Hepatocyte (in vitro differentiated cells): ENCODE measurements around the gene SVIL. TPM values are rescaled to one million over a fixed set of nuclear protein-coding genes. Genes with fewer than 3 reads are reported as not detected.

Source experiments
- DNase-seq: peaks from one replicate; pipeline ENCODE4 v3.0.0-alpha.2; 2016; ENCODE audit warnings: low spot score
- H2AFZ ChIP-seq: fragments of 200-600 bp; sonication (generic); 2 replicates; pipeline ENCODE4 v1.6.0; 2016; ENCODE audit warnings: antibody characterized with exemption, mild to moderate bottlenecking
- H3K27ac ChIP-seq: fragments of 200-600 bp; sonication (generic); 2 replicates; pipeline ENCODE4 v1.5.1; 2016; ENCODE audit warnings: mild to moderate bottlenecking
- H3K27me3 ChIP-seq: fragments of 200-600 bp; sonication (generic); 2 replicates; pipeline ENCODE4 v1.6.1; 2016
- H3K36me3 ChIP-seq: fragments of 200-600 bp; sonication (generic); replicated peaks from 2 replicates; pipeline ENCODE4 v1.5.1; 2016; ENCODE audit warnings: low read depth; ENCODE audit not compliant: insufficient read depth
- H3K4me1 ChIP-seq: fragments of 200-600 bp; sonication (generic); 2 replicates; pipeline ENCODE4 v1.5.1; 2016; ENCODE audit warnings: mild to moderate bottlenecking, moderate library complexity; ENCODE audit not compliant: insufficient read depth
- H3K4me2 ChIP-seq: fragments of 200-600 bp; sonication (generic); 2 replicates; pipeline ENCODE4 v1.6.0; 2016
- H3K4me3 ChIP-seq: fragments of 200-600 bp; sonication (generic); 2 replicates; pipeline ENCODE4 v1.5.1; 2016; ENCODE audit warnings: mild to moderate bottlenecking
- H3K79me2 ChIP-seq: fragments of 200-600 bp; sonication (generic); 2 replicates; pipeline ENCODE4 v1.6.0; 2017; ENCODE audit warnings: mild to moderate bottlenecking
- H3K9me2 ChIP-seq: fragments of 200-600 bp; sonication (generic); replicated peaks from 2 replicates; pipeline ENCODE4 v1.6.0; 2017; ENCODE audit warnings: mild to moderate bottlenecking; ENCODE audit not compliant: insufficient read depth
- H3K9me3 ChIP-seq: fragments of 200-600 bp; sonication (generic); 2 replicates; pipeline ENCODE4 v1.5.1; 2016; ENCODE audit warnings: low read depth, mild to moderate bottlenecking
- H4K20me1 ChIP-seq: fragments of 200-600 bp; sonication (generic); 2 replicates; pipeline ENCODE4 v1.6.0; 2016; ENCODE audit warnings: mild to moderate bottlenecking; ENCODE audit not compliant: insufficient read depth, poor library complexity, severe bottlenecking
- CTCF ChIP-seq: fragments of 200-600 bp; sonication (generic); IDR thresholded peaks from 2 replicates; pipeline ENCODE4 v1.5.1; 2016; ENCODE audit warnings: antibody characterized with exemption, mild to moderate bottlenecking; ENCODE audit not compliant: poor library complexity
- EZH2 ChIP-seq: fragments of 200-600 bp; sonication (generic); IDR thresholded peaks from 2 replicates; pipeline ENCODE4 v1.6.1; 2016; ENCODE audit warnings: antibody characterized with exemption, mild to moderate bottlenecking, borderline replicate concordance
- EZH2phosphoT487 ChIP-seq: fragments of 200-600 bp; sonication (generic); IDR thresholded peaks from one replicate; pipeline ENCODE4 v1.6.1; 2018; ENCODE audit warnings: antibody characterized with exemption, mild to moderate bottlenecking, low read depth, moderate library complexity; ENCODE audit not compliant: unreplicated experiment, severe bottlenecking
- WGBS: methylation state at CpG from one replicate; pipeline ENCODE4 v1.1.6; 2016; ENCODE audit warnings: low lambda C conversion rate; ENCODE audit errors: missing lambda C conversion rate; 5-methylcytosine and 5-hydroxymethylcytosine counted together
- polyA plus RNA-seq: library from polyadenylated mRNA; unstranded; fragments of >200 nt; fragmentation: Nextera tagmentation; extraction: Ambion mirVana; gene quantifications from 2 replicates; pipeline ENCODE4 v1.2.1, GENCODE V29; 2016
- total RNA-seq: library from RNA; depleted of rRNA; stranded (reverse); fragments of >200 nt; gene quantifications from 2 replicates; pipeline ENCODE4 v1.2.3, GENCODE V29; 2014

SVIL gene
- total and polyA plus RNA-seq, 2 experiments from 2014 or later: 24.3 to 36.5 TPM

DNA sequence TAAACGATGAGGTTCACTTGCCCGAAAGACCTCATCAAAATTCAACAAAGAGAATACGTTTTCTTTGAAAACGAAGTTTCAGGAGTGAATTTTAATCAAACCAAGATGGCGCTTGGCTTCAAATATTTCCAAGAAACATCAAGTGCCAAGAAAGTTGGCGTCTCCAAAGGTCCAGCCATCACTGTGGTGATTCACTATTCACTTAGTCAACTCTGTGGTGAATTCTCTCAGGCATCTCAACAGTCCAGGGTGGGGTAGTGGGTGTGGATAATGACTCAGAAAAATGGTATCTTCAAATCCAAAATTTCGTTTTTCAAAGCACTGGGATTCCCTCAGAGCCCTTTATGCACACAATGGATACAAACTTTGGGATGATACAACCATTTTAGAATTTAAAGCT lies 133.1 kb downstream of the SVIL start:
- H2AFZ ChIP-seq: no peak overlapping the region
- no peaks in the 10 kb centered on the region for H4K20me1 ChIP-seq
- no peaks in the 10 kb centered on the region for H3K79me2 ChIP-seq
- TF ChIP-seq EZH2phosphoT487: no peak
- 93% methylated on average over 7 of the region's 7 CpGs for WGBS
- no peaks in the 10 kb centered on the region for H3K9me2 ChIP-seq
- H3K27ac ChIP-seq: no peak overlapping the region
- no peaks in the 10 kb centered on the region for H3K36me3 ChIP-seq
- no peak for DNase-seq
- no peaks in the 10 kb centered on the region for H3K27me3 ChIP-seq
- H3K4me2 ChIP-seq: no peak overlapping the region
- H3K4me3 ChIP-seq: no peak overlapping the region
- no peaks in the 10 kb centered on the region for H3K4me1 ChIP-seq
- H3K9me3 ChIP-seq: no peaks in the 10 kb centered on the region

- no peaks in the 10 kb centered on the region for H3K4me1 ChIP-seq
- no peaks in the 10 kb centered on the region for H3K79me2 ChIP-seq
- H3K9me2 ChIP-seq: no peaks in the 10 kb centered on the region
- no peak overlapping the region for H3K4me3 ChIP-seq
- no peak for DNase-seq
- no peaks in the 10 kb centered on the region for H4K20me1 ChIP-seq
- no peak for TF ChIP-seq CTCF
- TF ChIP-seq EZH2phosphoT487: no peak
- TF ChIP-seq EZH2: no peak
- no peaks in the 10 kb centered on the region for H3K36me3 ChIP-seq
- H2AFZ ChIP-seq: no peak overlapping the region
- H3K27ac ChIP-seq: no peak overlapping the region
- WGBS: 96% methylated on average over 13 of the region's 13 CpGs
- H3K9me3 ChIP-seq: no peaks in the 10 kb centered on the region
- H3K27me3 ChIP-seq: no peaks in the 10 kb centered on the region
- no peak overlapping the region for H3K4me2 ChIP-seq
Observed at GRCh38 chr10:29499993-29500537, 134.7 kb downstream of the SVIL start.

DNA sequence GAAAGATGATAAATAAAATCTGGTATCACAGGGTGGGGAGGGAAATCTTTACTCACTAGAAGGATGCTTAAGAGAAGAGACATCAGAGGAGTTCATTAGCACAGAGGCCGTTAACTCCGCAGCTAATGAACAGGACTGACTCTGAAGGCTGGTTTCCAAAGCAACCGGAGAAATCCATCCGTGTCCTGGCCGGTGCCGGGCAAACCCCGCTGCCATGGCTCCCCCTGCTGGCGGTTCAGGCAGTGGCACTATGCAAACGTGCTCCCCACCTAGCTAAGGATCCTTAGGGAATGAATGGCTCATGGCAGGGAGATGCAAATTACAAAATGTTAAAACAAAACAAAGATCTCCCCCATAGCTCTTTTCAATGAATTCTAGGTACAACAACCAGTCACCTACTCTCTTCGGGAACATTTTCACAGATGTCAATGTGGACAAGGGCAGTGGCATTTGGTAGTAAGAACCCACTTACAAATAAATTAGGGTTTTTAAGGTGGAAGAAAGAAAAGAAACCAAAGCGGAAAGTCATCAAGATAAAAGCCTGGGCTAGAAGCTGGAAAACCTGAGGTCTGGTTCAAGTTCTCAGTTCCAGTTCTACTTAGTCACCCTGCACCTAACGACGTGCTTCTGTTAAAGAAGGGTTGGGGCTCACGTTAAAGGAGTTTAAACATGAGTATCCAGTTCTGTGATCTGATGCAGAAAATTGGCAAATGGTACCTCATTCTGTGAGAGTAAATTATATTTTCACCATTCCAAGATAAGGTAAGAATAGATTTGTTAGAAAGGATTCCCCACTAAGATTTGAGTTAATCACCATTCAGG lies 138.2 kb downstream of the SVIL start:
- Histone ChIP-seq H3K4me2 (no peak overlapping the region), H3K79me2 (no peaks in the 10 kb centered on the region), H3K4me1 (no peaks in the 10 kb centered on the region), H4K20me1 (no peaks in the 10 kb centered on the region), H3K4me3 (no peak overlapping the region), H3K27me3 (no peaks in the 10 kb centered on the region), H3K27ac (no peak overlapping the region), H3K36me3 (no peaks in the 10 kb centered on the region), H2AFZ (no peak overlapping the region), H3K9me3 (no peaks in the 10 kb centered on the region), H3K9me2 (no peaks in the 10 kb centered on the region)
- no peak for TF ChIP-seq EZH2phosphoT487
- TF ChIP-seq CTCF: peak; percentile 91
- 29% methylated on average over 14 of the region's 14 CpGs for WGBS
- peak; percentile 84 for DNase-seq

- Histone ChIP-seq H3K4me2 (no peak overlapping the region), H3K79me2 (no peaks in the 10 kb centered on the region), H3K9me2 (no peaks in the 10 kb centered on the region), H3K9me3 (no peaks in the 10 kb centered on the region), H2AFZ (no peak overlapping the region), H3K27ac (no peak overlapping the region), H4K20me1 (no peaks in the 10 kb centered on the region), H3K4me1 (no peaks in the 10 kb centered on the region), H3K36me3 (no peaks in the 10 kb centered on the region), H3K27me3 (no peaks in the 10 kb centered on the region), H3K4me3 (no peak overlapping the region)
- no peak for DNase-seq
- no peak for TF ChIP-seq EZH2phosphoT487
- TF ChIP-seq CTCF: no peak
- no peak for TF ChIP-seq EZH2
- WGBS: 88% methylated on average over 9 of the region's 9 CpGs
Observed at GRCh38 chr10:29495366-29495765, 139.4 kb downstream of the SVIL start.
